SK-N-SH (cell line): Measurements from ENCODE around the gene OR51E1.

Experiments
- EP300 ChIP-seq, 2 experiments: IDR thresholded peaks; 2 replicates each; pipeline versions ENCODE4 v1.4.0 to v1.6.1; 2012; ENCODE audit warnings: borderline replicate concordance in 1 of 2, low read depth in 1 of 2, low read length in 1 of 2
- GABPA ChIP-seq: IDR thresholded peaks from 2 replicates; pipeline ENCODE4 v1.4.0; 2012; ENCODE audit warnings: low read depth, mild to moderate bottlenecking
- NRF1 ChIP-seq: IDR thresholded peaks from 2 replicates; pipeline ENCODE4 v1.6.1; 2012; ENCODE audit warnings: low read depth, mild to moderate bottlenecking, low read length
- RCOR1 ChIP-seq: fragments of 150-350 bp; IDR thresholded peaks from 2 replicates; pipeline ENCODE4 v1.6.1; 2017; ENCODE audit warnings: antibody characterized with exemption, low read length
- SMC3 ChIP-seq: IDR thresholded peaks from 2 replicates; pipeline ENCODE4 v1.6.1; 2012; ENCODE audit warnings: low read depth, low read length, improper control_type of control experiment
- TCF12 ChIP-seq: IDR thresholded peaks from 2 replicates; pipeline ENCODE4 v1.4.0; 2012
- YY1 ChIP-seq: IDR thresholded peaks from 2 replicates; pipeline ENCODE4 v1.4.0; 2012; ENCODE audit warnings: low read depth, mild to moderate bottlenecking
- TF ChIP-seq, protein P1 (sequence below): fragments of 200-600 bp; sonication (generic); IDR thresholded peaks from 2 replicates; pipeline ENCODE4 v1.6.1; 2017; ENCODE audit warnings: antibody characterized with exemption, mild to moderate bottlenecking, moderate library complexity

DNA sequence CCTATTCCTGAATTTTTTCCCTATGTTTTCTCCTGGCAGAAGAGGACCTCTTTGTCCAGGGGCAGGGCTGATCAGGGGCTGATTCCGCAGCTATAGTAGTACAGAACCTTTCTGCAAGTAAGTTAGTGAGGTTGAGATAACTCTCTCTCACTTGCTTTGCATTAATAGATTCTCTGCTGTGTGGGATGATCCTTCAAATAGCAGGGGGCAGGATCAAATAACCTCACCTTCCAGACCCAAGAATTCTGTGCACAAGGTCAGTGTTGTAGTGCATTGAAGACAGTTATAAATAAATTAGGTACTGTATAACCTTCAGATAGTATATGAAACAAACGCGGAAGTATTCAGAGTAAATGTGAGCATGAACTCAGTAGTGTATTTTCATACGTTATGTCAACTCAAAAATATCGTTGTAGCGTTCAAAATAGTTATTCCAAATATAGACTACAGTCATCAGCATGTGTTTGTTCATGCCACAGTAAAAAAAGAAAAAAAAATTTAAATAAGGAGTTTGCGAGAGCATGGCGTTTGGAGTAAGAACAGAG, 61.1 kb downstream of the OR51E1 start:
- no peak for TF ChIP-seq NRF1
- no peak for TF ChIP-seq GABPA
- TF ChIP-seq, protein P1, sequence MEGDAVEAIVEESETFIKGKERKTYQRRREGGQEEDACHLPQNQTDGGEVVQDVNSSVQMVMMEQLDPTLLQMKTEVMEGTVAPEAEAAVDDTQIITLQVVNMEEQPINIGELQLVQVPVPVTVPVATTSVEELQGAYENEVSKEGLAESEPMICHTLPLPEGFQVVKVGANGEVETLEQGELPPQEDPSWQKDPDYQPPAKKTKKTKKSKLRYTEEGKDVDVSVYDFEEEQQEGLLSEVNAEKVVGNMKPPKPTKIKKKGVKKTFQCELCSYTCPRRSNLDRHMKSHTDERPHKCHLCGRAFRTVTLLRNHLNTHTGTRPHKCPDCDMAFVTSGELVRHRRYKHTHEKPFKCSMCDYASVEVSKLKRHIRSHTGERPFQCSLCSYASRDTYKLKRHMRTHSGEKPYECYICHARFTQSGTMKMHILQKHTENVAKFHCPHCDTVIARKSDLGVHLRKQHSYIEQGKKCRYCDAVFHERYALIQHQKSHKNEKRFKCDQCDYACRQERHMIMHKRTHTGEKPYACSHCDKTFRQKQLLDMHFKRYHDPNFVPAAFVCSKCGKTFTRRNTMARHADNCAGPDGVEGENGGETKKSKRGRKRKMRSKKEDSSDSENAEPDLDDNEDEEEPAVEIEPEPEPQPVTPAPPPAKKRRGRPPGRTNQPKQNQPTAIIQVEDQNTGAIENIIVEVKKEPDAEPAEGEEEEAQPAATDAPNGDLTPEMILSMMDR: no peak
- no peak for TF ChIP-seq TCF12
- TF ChIP-seq YY1: no peak
- no peak for TF ChIP-seq EP300 (IDR thresholded peaks at IDR 0.05; ENCODE audit: borderline replicate concordance in 1 of 2, low read depth in 1 of 2, low read length in 1 of 2)
- no peak for TF ChIP-seq RCOR1
- TF ChIP-seq SMC3: no peak
